Muscle layer of duodenum (tissue), 2 donors: ENCODE measurements around the gene SLC26A6.

Source experiments
- H3K27ac ChIP-seq: one replicate; pipeline ENCODE4 v1.7.0; 2013; ENCODE audit warnings: mild to moderate bottlenecking, low read length
- H3K27me3 ChIP-seq: one replicate; pipeline ENCODE4 v1.7.0; 2013; ENCODE audit warnings: low read depth, mild to moderate bottlenecking, control low read depth, low read length
- H3K36me3 ChIP-seq, 2 donors: one replicate each; pipeline ENCODE4 v1.7.0; 2013; ENCODE audit warnings: low read length in 2 of 2, control low read depth in 1 of 2, mild to moderate bottlenecking in 1 of 2; ENCODE audit not compliant: insufficient read depth in 2 of 2, control insufficient read depth in 1 of 2
- H3K4me1 ChIP-seq, 2 donors: one replicate each; pipeline ENCODE4 v1.7.0; 2013; ENCODE audit warnings: low read length in 2 of 2, mild to moderate bottlenecking in 2 of 2, control low read depth in 1 of 2, moderate library complexity in 1 of 2; ENCODE audit not compliant: insufficient read depth in 2 of 2, control insufficient read depth in 1 of 2
- H3K4me3 ChIP-seq, 2 donors: one replicate each; pipeline ENCODE4 v1.7.0; 2013; ENCODE audit warnings: low read length in 2 of 2, low read depth in 1 of 2, mild to moderate bottlenecking in 1 of 2
- H3K9me3 ChIP-seq, 2 donors: one replicate each; pipeline ENCODE4 v1.7.0; 2013; ENCODE audit warnings: low read length in 2 of 2, control low read depth in 1 of 2, mild to moderate bottlenecking in 1 of 2; ENCODE audit not compliant: control insufficient read depth in 1 of 2
- donor health status: healthy.

The SLC26A6 gene

GRCh38 chr3:48576647-48577046 lies 58.6 kb downstream of the SLC26A6 start:
- Histone ChIP-seq H3K9me3 (no peaks in the 10 kb centered on the region), H3K27me3 (no peaks in the 10 kb centered on the region), H3K36me3 (no peaks in the 10 kb centered on the region), H3K4me3 (no peak overlapping the region), H3K27ac (no peak overlapping the region), H3K4me1 (no peaks in the 10 kb centered on the region)
